Stimulated activated CD4-positive, alpha-beta T cell treated with anti-CD3 and anti-CD28 coated beads, Interleukin-12 subunit alpha, Interleukin-12 subunit beta, amount 100 ng/mL, for 48 hours (primary cell): ENCODE results near the gene GFPT2.
A peak's percentile ranks its signal among the peaks of the same experiment; 100 is the strongest.

Experiments
- DNase-seq, 3 donors: peaks; one replicate each; pipeline ENCODE4 v3.0.0-alpha.2; 2020; ENCODE audit warnings: low read depth in 2 of 3, low spot score in 1 of 3

GFPT2 gene

GRCh38 chr5:180353048-180353979, at the start of gene GFPT2:
GFPT2 (minus strand) TSS chr5:180353336; CDS start chr5:180353217, 119 bp downstream.
- peak; percentile 13 to 65 (median 35) for DNase-seq

GRCh38 chr5:180402716-180403115, 49.6 kb upstream of the GFPT2 start:
- no peak for DNase-seq

GRCh38 chr5:180401229-180401907, 48.2 kb upstream of the GFPT2 start:
- DNase-seq: no peak

GRCh38 chr5:180400416-180400815, 47.3 kb upstream of the GFPT2 start:
- DNase-seq: no peak

DNA sequence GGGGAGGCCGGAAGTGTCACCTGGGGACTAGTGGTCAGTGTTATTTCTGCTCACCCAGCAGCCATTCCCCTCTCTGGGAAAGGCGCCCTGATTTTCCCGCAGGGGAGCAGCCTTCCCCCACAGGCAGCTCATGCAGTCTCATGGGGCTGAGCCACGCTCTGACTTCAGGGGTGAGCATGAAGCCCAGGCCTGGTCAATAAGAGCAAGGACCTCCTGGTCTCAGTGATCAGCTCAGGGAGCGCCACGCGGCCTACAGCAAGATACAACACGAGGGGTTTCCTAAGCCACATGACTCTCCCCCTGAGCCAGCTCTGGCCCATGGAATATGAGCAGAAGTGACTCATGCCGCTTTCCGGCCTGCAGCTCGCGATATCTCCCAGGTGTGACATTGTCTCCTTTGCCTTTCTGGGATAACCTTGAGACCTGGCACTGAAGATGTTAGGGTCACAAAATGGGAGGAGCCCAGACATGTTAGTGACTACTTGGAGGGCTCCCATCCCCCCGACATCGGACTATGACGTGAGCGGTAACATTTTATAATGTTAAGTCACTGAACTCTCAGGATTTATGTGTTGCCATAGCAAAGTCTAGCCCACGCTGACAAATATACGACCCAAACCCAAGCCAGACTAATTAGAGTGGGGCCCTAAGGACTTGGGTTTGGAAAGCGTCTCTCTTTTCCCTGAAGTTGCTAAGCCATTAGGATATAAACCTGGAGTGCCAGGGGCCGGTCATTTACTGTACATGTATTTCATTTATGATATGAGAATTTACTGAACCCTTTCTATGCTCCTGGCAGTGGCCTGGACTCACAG, 46.5 kb upstream of the GFPT2 start:
- DNase-seq: no peak

- no peak for DNase-seq
Measured at GRCh38 chr5:180396926-180397325, 43.8 kb upstream of the GFPT2 start.

DNA sequence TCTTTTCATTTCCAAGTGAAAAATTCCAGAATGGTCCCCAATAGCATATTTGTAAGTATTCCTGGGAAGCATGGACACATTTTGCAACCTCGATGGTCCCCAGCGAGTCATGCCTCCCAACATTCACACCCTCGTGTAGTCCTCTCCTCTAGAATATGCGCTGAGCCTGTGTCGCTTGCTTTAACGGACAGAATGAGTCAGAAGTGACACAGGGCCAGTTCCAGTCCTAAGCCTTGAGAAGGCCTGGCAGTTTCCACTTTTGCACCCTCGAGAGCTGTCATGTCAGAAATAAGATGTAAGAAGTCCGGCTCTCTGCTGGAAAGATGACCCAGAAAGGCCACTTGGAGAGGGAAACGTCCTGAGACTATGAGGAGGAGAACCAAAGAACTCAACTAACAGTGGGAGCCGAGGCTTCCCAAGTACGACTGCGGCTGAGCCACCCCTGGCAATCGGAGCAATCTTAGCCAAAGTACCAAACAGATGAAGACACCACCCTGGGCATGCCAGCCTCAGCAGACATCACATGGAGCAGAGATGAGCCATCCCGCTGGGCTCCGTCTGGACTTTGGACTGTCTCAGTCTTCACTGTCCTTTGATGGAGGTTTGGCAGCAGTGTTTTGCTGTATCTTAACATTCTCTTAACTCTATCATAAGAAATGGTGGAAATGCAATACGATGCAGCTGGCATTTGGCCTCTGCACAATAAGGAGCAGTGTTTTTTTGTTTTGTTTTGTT, 42.6 kb upstream of the GFPT2 start:
- no peak for DNase-seq

GRCh38 chr5:180394031-180394636, 41.0 kb upstream of the GFPT2 start:
- no peak for DNase-seq

DNA sequence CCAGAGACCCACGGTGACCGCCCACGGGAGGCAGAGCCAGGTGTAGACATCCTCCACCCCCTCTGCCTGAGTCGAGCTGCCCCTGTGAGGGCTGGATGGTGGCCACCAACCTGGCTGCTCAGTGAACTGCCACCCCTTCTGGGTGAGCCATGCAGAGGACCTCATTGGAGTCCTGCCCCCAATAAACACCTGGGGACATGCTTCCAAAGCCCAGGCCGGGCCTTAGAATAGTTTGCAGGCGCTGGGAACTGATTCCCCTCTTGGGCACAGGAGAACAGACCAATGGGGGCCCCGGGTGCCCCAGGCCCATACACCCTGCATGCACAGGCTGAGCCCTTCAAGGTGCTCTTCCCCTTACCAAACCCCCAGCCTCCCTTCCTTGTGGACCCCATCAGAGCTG, 38.1 kb upstream of the GFPT2 start:
- DNase-seq: no peak

DNA sequence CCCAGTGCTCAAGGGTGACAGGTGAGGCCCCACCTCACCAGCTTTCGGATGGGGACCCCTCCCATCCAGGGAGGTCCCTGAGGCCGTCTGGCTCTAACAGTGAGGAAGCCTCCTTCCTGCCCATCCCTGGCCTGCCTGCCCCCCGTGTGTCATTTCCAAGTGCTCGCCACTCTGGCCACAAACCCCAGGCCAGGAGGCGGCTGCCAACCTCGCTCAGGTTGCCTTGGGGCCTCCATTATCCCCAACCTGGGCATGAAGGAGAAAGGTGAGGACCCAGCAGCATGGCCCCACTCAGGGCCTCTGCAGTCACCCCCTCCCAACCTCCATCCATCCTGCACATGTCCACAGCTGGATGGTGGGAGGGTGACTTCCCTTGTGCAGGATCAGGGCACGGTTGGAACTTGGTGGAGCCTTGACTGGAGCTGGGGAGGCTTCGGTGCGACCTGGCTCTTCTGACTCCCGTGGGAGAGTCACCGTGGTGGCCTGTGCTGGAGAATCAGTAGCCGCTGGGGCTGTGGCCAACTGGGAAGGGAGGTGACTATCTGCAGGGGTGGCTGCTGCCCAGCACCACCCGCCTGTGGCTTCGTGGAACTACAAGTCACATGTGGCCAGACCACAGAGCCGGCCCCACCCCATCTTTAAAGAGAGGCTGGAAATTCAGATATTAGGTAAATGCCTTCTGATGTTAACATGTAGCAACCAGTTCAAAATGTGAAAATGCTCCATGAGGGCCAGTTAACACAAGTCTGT, 37.5 kb upstream of the GFPT2 start:
- no peak for DNase-seq

- no peak for DNase-seq
Measured at GRCh38 chr5:180389252-180390101, 36.3 kb upstream of the GFPT2 start.

DNA sequence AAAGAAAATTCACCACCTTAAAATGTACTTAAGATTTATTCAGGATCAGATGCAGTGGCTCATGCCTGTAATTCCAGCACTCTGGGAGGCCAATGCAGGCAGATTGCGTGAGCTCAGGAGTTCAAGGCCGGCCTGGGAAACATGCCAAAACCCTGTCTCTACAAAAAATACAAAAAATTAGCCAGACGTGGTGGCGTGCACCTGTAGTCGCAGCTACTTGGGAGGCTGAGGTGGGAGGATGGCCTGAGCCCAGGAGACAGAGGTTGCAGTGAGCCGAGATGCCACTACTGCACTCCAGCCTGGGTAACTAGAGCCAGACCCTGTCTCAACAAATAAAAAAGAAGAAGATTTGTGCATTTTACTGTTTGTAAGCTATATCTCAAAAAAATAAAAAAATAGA, 34.7 kb upstream of the GFPT2 start:
- DNase-seq: no peak

DNA sequence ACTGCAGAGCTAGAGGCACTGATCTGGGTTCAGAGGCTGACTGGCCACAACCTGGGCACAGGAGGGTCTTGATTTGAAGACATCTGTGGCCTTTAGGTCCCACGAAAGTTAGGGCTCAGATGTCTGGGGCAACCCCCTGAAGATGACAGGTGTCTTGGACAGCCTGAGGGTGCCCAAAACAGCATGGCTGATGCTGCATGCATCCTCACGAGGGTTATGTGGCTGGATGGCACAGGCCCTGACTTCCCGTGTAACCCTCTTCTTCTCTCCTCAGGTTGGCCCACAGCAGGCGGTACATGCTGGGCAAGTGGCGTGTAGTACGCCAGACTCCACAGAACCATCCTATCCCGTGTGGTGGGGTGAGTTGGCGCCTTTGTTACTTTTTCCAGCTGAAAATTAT, 29.8 kb upstream of the GFPT2 start:
- DNase-seq: no peak

- DNase-seq: no peak
Measured at GRCh38 chr5:180381851-180382480, 28.8 kb upstream of the GFPT2 start.

DNA sequence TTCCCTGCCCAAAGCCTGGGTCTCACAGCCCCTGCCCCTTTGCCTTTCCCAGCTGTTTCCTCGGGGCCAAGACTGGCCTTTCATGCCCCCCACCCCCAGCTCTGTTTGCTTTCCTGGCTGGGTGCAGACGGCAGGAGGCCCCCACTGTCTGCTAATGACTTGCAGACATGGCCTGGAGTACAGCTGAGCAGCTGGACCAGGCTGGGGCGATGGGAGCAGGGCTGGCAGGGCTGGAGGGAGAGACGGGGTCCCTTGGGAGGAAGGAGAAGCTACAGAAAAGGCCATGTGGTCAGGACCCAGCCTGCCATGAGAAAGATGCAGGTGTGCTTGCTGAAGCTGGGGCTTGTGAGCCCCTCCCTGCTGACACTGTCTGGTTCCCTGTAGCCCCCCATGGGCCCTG, 28.3 kb upstream of the GFPT2 start:
- DNase-seq: no peak

GRCh38 chr5:180380856-180381255, 27.7 kb upstream of the GFPT2 start:
- no peak for DNase-seq

GRCh38 chr5:180380441-180380840, 27.3 kb upstream of the GFPT2 start:
- no peak for DNase-seq

DNA sequence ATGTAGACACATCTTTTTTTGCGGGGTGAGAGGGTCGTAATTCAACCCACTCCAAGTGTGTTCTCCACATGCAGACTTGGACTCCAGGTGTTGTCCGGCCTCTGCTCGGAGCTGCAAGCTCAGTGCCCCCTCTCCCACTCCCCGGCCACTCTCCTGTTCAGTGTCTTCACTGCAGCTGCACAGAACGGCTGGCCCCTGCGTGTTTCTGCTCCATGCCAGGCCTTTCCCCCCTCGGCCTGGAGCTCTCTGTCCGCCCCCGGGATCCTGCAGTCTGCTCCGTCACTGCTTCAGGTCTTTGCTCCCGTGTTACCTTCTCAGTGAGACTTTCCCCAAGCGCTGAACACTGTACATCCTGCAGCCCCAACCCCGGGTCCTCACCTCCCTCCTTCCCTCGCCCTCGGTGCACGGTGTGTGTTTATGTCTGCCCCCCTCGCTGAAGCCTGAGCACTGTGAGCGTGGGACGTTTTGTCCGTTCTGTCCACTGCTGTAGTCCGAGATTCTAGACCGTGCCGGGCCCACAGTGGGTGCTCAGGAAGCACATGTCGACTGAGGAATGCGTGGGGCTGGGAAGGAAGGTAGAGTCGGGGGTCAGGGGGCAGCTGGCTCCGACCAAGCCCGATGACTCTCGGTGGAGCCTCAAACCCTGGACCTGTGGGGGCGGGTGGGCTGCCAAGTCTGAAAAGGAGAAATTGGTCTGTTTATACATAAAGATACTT, 26.4 kb upstream of the GFPT2 start:
- DNase-seq: no peak
